Activated CD4-positive, alpha-beta T cell treated with anti-CD3 and anti-CD28 coated beads, Interleukin-2, amount 50 U/mL, for 4 hours (primary cell): ENCODE measurements around the gene TPRA1.

Experiments
- DNase-seq, 2 experiments: peaks; one replicate each; pipeline ENCODE4 v3.0.0-alpha.2; 2020

Gene TPRA1

GRCh38 chr3:127588806-127589577, 1.5 kb downstream of the TPRA1 start:
- no peak for DNase-seq

GRCh38 chr3:127587876-127588275, 2.7 kb downstream of the TPRA1 start:
- no peak for DNase-seq

GRCh38 chr3:127585813-127586413, 4.6 kb downstream of the TPRA1 start:
- no peak for DNase-seq

GRCh38 chr3:127585163-127585812, 5.2 kb downstream of the TPRA1 start:
- DNase-seq = no peak

GRCh38 chr3:127584734-127585133, 5.8 kb downstream of the TPRA1 start:
- DNase-seq = no peak

GRCh38 chr3:127580327-127581060, 10.0 kb downstream of the TPRA1 start:
- no peak for DNase-seq

GRCh38 chr3:127578802-127579201, 11.7 kb downstream of the TPRA1 start:
- no peak for DNase-seq

- no peak for DNase-seq
Measured at GRCh38 chr3:127578168-127578567, 12.4 kb downstream of the TPRA1 start.

- no peak for DNase-seq
Measured at GRCh38 chr3:127577448-127577847, 13.1 kb downstream of the TPRA1 start.

GRCh38 chr3:127574880-127575878, 15.4 kb downstream of the TPRA1 start:
- DNase-seq = peak; percentile 77 to 78

GRCh38 chr3:127573912-127574311, 16.6 kb downstream of the TPRA1 start:
- no peak for DNase-seq

- DNase-seq = no peak
Measured at GRCh38 chr3:127573401-127573800, 17.1 kb downstream of the TPRA1 start.

GRCh38 chr3:127572735-127573134, 17.8 kb downstream of the TPRA1 start:
- DNase-seq = no peak

- no peak for DNase-seq
Measured at GRCh38 chr3:127572186-127572585, 18.3 kb downstream of the TPRA1 start.

GRCh38 chr3:127570520-127570919, 20.0 kb downstream of the TPRA1 start:
- no peak for DNase-seq

- no peak for DNase-seq
Measured at GRCh38 chr3:127569160-127569559, 21.4 kb downstream of the TPRA1 start.

- DNase-seq = no peak
Measured at GRCh38 chr3:127568586-127568985, 21.9 kb downstream of the TPRA1 start.

- no peak for DNase-seq
Measured at GRCh38 chr3:127566833-127567232, 23.7 kb downstream of the TPRA1 start.

- no peak for DNase-seq
Measured at GRCh38 chr3:127565711-127566110, 24.8 kb downstream of the TPRA1 start.

GRCh38 chr3:127560051-127560787, 30.3 kb downstream of the TPRA1 start:
- no peak for DNase-seq

GRCh38 chr3:127556565-127556964, 34.0 kb downstream of the TPRA1 start:
- DNase-seq = no peak
